ENCODE measurements around the gene EPN2. TPM values are rescaled to one million over a fixed set of nuclear protein-coding genes. Genes with fewer than 3 reads are reported as not detected.

Gene EPN2
- total RNA-seq, 6 experiments from 2014 or later: 6.6 to 18.1 (median 11.4) TPM

GRCh38 chr17:19328441-19329061 lies 91.4 kb downstream of the EPN2 start:
- Histone ChIP-seq H3K27me3 (no peaks in the 10 kb centered on the region), H3K27ac (no peak overlapping the region), H3K36me3 (no peaks in the 10 kb centered on the region), H3K4me3 (no peak overlapping the region), H3K9me3 (peaks cover 0 to 4% (median 1%) of the 10 kb centered on the region in 4 donors), H3K4me1 (no peaks in the 10 kb centered on the region)
- DNase-seq (peak in 1 of 3 donors; percentile 37), ATAC-seq (no peak)
- TF ChIP-seq, protein P1, sequence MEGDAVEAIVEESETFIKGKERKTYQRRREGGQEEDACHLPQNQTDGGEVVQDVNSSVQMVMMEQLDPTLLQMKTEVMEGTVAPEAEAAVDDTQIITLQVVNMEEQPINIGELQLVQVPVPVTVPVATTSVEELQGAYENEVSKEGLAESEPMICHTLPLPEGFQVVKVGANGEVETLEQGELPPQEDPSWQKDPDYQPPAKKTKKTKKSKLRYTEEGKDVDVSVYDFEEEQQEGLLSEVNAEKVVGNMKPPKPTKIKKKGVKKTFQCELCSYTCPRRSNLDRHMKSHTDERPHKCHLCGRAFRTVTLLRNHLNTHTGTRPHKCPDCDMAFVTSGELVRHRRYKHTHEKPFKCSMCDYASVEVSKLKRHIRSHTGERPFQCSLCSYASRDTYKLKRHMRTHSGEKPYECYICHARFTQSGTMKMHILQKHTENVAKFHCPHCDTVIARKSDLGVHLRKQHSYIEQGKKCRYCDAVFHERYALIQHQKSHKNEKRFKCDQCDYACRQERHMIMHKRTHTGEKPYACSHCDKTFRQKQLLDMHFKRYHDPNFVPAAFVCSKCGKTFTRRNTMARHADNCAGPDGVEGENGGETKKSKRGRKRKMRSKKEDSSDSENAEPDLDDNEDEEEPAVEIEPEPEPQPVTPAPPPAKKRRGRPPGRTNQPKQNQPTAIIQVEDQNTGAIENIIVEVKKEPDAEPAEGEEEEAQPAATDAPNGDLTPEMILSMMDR (IDR thresholded peaks at IDR 0.05): no peak
- TF ChIP-seq POLR2A (IDR thresholded peaks at IDR 0.05): no peak
- 100% methylated on average over 1 of the region's 10 CpGs for WGBS (ENCODE audit: insufficient coverage, low coverage, low lambda C conversion rate, missing lambda C conversion rate)
- intact Hi-C loops (cut with DNase I): no loop called here

GRCh38 chr17:19329136-19329535 lies 92.0 kb downstream of the EPN2 start:
- intact Hi-C loops (cut with DNase I): no loop called here
- peak in 1 of 3 donors; percentile 20 for DNase-seq
- Histone ChIP-seq H3K27me3 (no peaks in the 10 kb centered on the region), H3K4me1 (no peaks in the 10 kb centered on the region), H3K9me3 (peaks cover 0 to 4% (median 1%) of the 10 kb centered on the region in 4 donors), H3K36me3 (no peaks in the 10 kb centered on the region), H3K4me3 (no peak overlapping the region), H3K27ac (no peak overlapping the region)
- TF ChIP-seq, protein P1 (IDR thresholded peaks at IDR 0.05): no peak
- TF ChIP-seq POLR2A (IDR thresholded peaks at IDR 0.05): no peak
- ATAC-seq: no peak
- no CpG with 5 or more reads among the region's 2 CpGs for WGBS (ENCODE audit: insufficient coverage, low coverage, low lambda C conversion rate, missing lambda C conversion rate)

DNA sequence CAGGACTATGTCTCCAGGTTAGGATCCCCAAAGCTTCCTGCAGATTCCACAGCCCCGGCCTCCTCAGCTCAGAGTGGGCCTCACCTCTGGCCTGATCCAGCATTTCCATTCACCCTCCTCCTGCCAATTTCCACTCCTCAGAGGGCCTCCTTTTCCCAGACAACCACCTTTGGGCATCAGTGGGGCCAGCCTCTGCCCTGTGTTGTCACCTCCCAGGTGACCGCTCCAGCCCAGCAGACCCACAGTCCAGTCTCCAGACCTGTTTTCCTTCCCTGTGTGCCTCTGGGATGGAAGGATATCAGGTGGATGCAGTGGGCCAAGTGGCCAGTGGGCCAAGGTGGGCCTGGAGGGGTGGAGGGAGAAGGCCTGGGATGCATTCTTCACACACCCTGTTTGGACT lies 92.7 kb downstream of the EPN2 start:
- WGBS (ENCODE audit: insufficient coverage, low coverage, low lambda C conversion rate, missing lambda C conversion rate): 83% methylated on average over 1 of the region's 2 CpGs
- TF ChIP-seq POLR2A (IDR thresholded peaks at IDR 0.05): no peak
- TF ChIP-seq, protein P1 (IDR thresholded peaks at IDR 0.05): no peak
- H3K36me3 ChIP-seq: no peaks in the 10 kb centered on the region
- no peak overlapping the region for H3K4me3 ChIP-seq
- H3K4me1 ChIP-seq: no peaks in the 10 kb centered on the region
- no peaks in the 10 kb centered on the region for H3K27me3 ChIP-seq
- intact Hi-C loops (cut with DNase I): no loop called here
- peaks cover 0 to 4% (median 1%) of the 10 kb centered on the region in 4 donors for H3K9me3 ChIP-seq
- no peak overlapping the region for H3K27ac ChIP-seq
- DNase-seq (peak in 1 of 3 donors; percentile 18), ATAC-seq (no peak)

- 75% methylated on average over 3 of the region's 3 CpGs for WGBS (ENCODE audit: insufficient coverage, low coverage, low lambda C conversion rate, missing lambda C conversion rate)
- H3K36me3 ChIP-seq: no peaks in the 10 kb centered on the region
- no peak overlapping the region for H3K27ac ChIP-seq
- no peak overlapping the region for H3K4me3 ChIP-seq
- DNase-seq (no peak), ATAC-seq (no peak)
- intact Hi-C loops (cut with DNase I): no loop called here
- TF ChIP-seq, protein P1 (IDR thresholded peaks at IDR 0.05): no peak
- TF ChIP-seq POLR2A (IDR thresholded peaks at IDR 0.05): no peak
- no peaks in the 10 kb centered on the region for H3K27me3 ChIP-seq
- no peaks in the 10 kb centered on the region for H3K4me1 ChIP-seq
- peaks cover 0 to 4% (median 1%) of the 10 kb centered on the region in 4 donors for H3K9me3 ChIP-seq
Measured at GRCh38 chr17:19330271-19330670, 93.1 kb downstream of the EPN2 start.

Data from right lobe of liver (tissue), 6 donors.